Measurements from ENCODE around the gene POU4F1.

POU4F1 gene

GRCh38 chr13:78632996-78633395, 29.6 kb upstream of the POU4F1 start:
- no peak overlapping the region for H3K27ac ChIP-seq
- TF ChIP-seq ZFX (IDR thresholded peaks at IDR 0.05; ENCODE audit: borderline replicate concordance): no peak
- TF ChIP-seq CTCF (IDR thresholded peaks at IDR 0.05): no peak

GRCh38 chr13:78631077-78631476, 27.7 kb upstream of the POU4F1 start:
- H3K27ac ChIP-seq: no peak overlapping the region
- TF ChIP-seq CTCF (IDR thresholded peaks at IDR 0.05) (no peak), ZFX (IDR thresholded peaks at IDR 0.05; ENCODE audit: borderline replicate concordance) (no peak)

- no peak overlapping the region for H3K27ac ChIP-seq
- TF ChIP-seq CTCF (IDR thresholded peaks at IDR 0.05) (no peak), ZFX (IDR thresholded peaks at IDR 0.05; ENCODE audit: borderline replicate concordance) (no peak)
Measured at GRCh38 chr13:78630511-78630910, 27.2 kb upstream of the POU4F1 start.

- TF ChIP-seq ZFX (IDR thresholded peaks at IDR 0.05; ENCODE audit: borderline replicate concordance) (no peak), CTCF (IDR thresholded peaks at IDR 0.05) (no peak)
- no peak overlapping the region for H3K27ac ChIP-seq
Measured at GRCh38 chr13:78625384-78625783, 22.0 kb upstream of the POU4F1 start.

- H3K27ac ChIP-seq: no peak overlapping the region
- TF ChIP-seq ZFX (IDR thresholded peaks at IDR 0.05; ENCODE audit: borderline replicate concordance) (no peak), CTCF (IDR thresholded peaks at IDR 0.05) (no peak)
Measured at GRCh38 chr13:78623132-78623531, 19.8 kb upstream of the POU4F1 start.

GRCh38 chr13:78620936-78621470, 17.7 kb upstream of the POU4F1 start:
- no peak for TF ChIP-seq ZFX (IDR thresholded peaks at IDR 0.05; ENCODE audit: borderline replicate concordance)
- TF ChIP-seq CTCF (IDR thresholded peaks at IDR 0.05): no peak
- H3K27ac ChIP-seq: no peak overlapping the region

- H3K27ac ChIP-seq: no peak overlapping the region
- no peak for TF ChIP-seq ZFX (IDR thresholded peaks at IDR 0.05; ENCODE audit: borderline replicate concordance)
- TF ChIP-seq CTCF (IDR thresholded peaks at IDR 0.05): no peak
Measured at GRCh38 chr13:78618411-78618810, 15.1 kb upstream of the POU4F1 start.

Measured in 22Rv1 (cell line).